PC-3 (cell line): ENCODE data around the gene PRKRA.

Source experiments
- CTCF ChIP-seq: fragments of 300-600 bp; sonication (generic); conservative IDR thresholded peaks from 2 replicates; pipeline ENCODE4 v1.5.1; 2017; ENCODE audit warnings: antibody characterized with exemption, low read depth, mild to moderate bottlenecking, low read length
- EZH2 ChIP-seq: fragments of 300-600 bp; sonication (generic); IDR thresholded peaks from one replicate; pipeline ENCODE4 v1.6.1; 2017; ENCODE audit warnings: antibody characterized with exemption, mild to moderate bottlenecking, low read length; ENCODE audit not compliant: unreplicated experiment
- EZH2phosphoT487 ChIP-seq: fragments of 300-600 bp; sonication (generic); IDR thresholded peaks from 2 replicates; pipeline ENCODE4 v1.6.1; 2018; ENCODE audit warnings: mild to moderate bottlenecking, antibody characterized with exemption, low read length, borderline replicate concordance

GRCh38 chr2:178417916-178418315, 33.1 kb downstream of the PRKRA start:
- TF ChIP-seq CTCF (no peak), EZH2 (no peak), EZH2phosphoT487 (no peak)
